ENCODE data around the gene PGBD5.
"Not testable (repeated sequence)": the region's sequence is repeated elsewhere in the genome, so short reads cannot be mapped to it uniquely, and the experiment has no call there.

PGBD5 gene

GRCh38 chr1:230426246-230427093 lies at the start of gene PGBD5:
Gene PGBD5 (minus strand): TSS chr1:230426332. CDS start chr1:230425928, 404 bp downstream.
- ChIA-PET CTCF (no interaction called here), POLR2A (ENCODE audit: low non-redundant PET) (no interaction called here)
- TF ChIP-seq, protein P1, sequence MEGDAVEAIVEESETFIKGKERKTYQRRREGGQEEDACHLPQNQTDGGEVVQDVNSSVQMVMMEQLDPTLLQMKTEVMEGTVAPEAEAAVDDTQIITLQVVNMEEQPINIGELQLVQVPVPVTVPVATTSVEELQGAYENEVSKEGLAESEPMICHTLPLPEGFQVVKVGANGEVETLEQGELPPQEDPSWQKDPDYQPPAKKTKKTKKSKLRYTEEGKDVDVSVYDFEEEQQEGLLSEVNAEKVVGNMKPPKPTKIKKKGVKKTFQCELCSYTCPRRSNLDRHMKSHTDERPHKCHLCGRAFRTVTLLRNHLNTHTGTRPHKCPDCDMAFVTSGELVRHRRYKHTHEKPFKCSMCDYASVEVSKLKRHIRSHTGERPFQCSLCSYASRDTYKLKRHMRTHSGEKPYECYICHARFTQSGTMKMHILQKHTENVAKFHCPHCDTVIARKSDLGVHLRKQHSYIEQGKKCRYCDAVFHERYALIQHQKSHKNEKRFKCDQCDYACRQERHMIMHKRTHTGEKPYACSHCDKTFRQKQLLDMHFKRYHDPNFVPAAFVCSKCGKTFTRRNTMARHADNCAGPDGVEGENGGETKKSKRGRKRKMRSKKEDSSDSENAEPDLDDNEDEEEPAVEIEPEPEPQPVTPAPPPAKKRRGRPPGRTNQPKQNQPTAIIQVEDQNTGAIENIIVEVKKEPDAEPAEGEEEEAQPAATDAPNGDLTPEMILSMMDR (conservative IDR thresholded peaks at IDR 0.05; ENCODE audit: low read depth), result no peak
- H3K27ac ChIP-seq, result no peak within 1 kb of the TSS
- peak; percentile 76 for DNase-seq (ENCODE audit: low spot score)

GRCh38 chr1:230474924-230475323 lies 48.8 kb upstream of the PGBD5 start:
- CTCF ChIA-PET; H3K27ac ChIP-seq; POLR2A ChIA-PET (ENCODE audit: low non-redundant PET); DNase-seq (ENCODE audit: low spot score): not testable (repeated sequence)

DNA sequence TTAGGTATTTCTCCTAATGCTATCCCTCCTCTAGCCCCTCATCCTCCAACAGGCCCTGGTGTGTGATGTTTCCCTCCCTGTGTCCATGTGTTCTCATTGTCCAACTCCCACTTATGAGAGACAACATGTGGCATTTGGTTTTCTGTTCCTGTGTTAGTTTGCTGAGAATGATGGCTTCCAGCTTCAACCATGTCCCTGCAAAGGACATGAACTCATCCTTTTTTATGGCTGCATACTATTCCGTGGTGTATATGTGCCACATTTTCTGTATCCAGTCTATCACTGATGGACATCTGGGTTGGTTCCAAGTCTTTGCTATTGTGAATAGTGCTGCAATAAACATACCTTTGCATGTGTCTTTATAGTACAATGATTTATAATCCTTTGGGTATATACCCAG lies 44.6 kb upstream of the PGBD5 start:
- POLR2A ChIA-PET (ENCODE audit: low non-redundant PET); H3K27ac ChIP-seq; DNase-seq (ENCODE audit: low spot score): not testable (repeated sequence)
- CTCF ChIA-PET, result interaction anchor here (0.6 kb wide), 1 partner anchor 67 kb away, joined by 3 read pairs; no protein-coding TSS in a partner anchor

DNA sequence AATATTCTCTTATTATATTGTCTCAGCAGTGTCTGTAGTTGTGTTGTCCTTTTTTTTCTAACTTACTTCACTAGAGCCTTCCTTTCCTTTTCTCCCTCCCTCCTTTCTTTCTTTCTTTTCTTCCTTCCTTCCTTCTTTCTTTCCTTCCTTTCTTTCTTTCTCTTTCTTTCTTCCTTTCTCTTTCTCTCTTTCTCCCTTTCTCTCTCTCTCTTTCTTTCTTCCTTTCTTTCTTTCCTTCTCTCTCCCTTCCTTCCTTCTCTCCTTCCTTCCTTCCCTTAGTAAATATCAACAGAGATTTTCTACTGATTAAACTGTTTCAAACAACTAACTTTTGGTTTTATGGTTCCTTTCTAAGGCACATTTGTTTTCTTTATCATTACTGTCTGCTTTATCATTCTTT lies 43.1 kb upstream of the PGBD5 start:
- no peak for DNase-seq (ENCODE audit: low spot score)
- TF ChIP-seq, protein P1 (conservative IDR thresholded peaks at IDR 0.05; ENCODE audit: low read depth), result no peak
- ChIA-PET POLR2A (ENCODE audit: low non-redundant PET) (no interaction called here), CTCF (no interaction called here)
- no peak overlapping the region for H3K27ac ChIP-seq

DNA sequence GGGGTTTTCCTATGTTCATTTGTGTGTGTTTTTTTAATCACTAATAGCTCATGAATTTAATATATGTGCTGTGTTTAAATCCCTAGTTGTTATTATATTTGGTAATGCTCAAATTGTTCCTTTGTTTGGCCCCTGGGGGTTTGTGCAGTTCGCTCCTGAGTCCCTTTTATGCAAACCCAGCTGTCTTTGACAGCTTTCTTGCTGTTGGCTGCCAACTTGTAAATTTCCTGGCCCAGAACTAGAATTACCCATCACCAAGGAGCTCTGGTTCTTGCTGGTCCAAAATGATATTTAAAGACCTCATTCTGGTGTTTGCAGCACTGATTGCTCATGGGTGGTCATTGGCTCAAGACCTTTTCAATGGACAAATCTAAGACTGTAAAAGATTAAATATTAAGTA lies 39.6 kb upstream of the PGBD5 start:
- POLR2A ChIA-PET (ENCODE audit: low non-redundant PET), result no interaction called here
- TF ChIP-seq, protein P1 (conservative IDR thresholded peaks at IDR 0.05; ENCODE audit: low read depth), result no peak
- H3K27ac ChIP-seq, result no peak overlapping the region
- no peak for DNase-seq (ENCODE audit: low spot score)
- CTCF ChIA-PET, result no interaction called here

DNA sequence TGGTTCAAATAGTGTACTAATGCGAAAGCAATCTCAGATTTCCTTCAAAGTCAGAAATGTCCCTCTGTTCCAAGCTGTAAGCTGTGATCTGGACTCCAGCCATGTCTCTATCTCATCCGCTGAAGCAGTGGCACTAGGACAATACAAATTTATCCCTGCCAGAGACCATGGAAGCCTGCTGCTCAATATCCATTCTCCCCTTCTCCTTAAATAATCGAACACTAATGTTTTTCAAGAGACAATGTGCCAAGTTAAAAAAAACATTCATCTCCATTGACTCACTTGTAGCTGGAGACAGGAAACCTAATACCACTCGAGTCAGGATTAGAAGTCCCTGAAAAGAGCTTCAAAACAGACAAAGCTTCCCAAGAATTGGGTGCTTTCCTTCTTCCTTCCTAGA lies 38.5 kb upstream of the PGBD5 start:
- H3K27ac ChIP-seq, result no peak overlapping the region
- CTCF ChIA-PET, result no interaction called here
- TF ChIP-seq, protein P1 (conservative IDR thresholded peaks at IDR 0.05; ENCODE audit: low read depth), result no peak
- no peak for DNase-seq (ENCODE audit: low spot score)
- POLR2A ChIA-PET (ENCODE audit: low non-redundant PET), result no interaction called here

GRCh38 chr1:230463760-230464159 lies 37.6 kb upstream of the PGBD5 start:
- TF ChIP-seq, protein P1 (conservative IDR thresholded peaks at IDR 0.05; ENCODE audit: low read depth), result no peak
- CTCF ChIA-PET, result interaction anchor here (0.6 kb wide), 1 partner anchor 36 kb away, joined by 3 read pairs; no protein-coding TSS in a partner anchor
- DNase-seq (ENCODE audit: low spot score), result no peak
- no peak overlapping the region for H3K27ac ChIP-seq
- POLR2A ChIA-PET (ENCODE audit: low non-redundant PET), result no interaction called here
